HCT116 (cell line): ENCODE results near the gene FABP1. TPM values are rescaled to one million over a fixed set of nuclear protein-coding genes. Genes with fewer than 3 reads are reported as not detected.

ENCODE experiments used
- ATAC-seq: fragments of 200-7000 bp; cut with Tn5 transposase; 2 replicates; pipeline ENCODE4 v1.9.1; 2020; ENCODE audit warnings: mild to moderate bottlenecking, moderate library complexity
- BruUV-seq: library from RNA; stranded (reverse); fragments of 400-500 nt; replicated peaks from 2 replicates; lab custom pipeline; 2021; lab: Mats Ljungman, UMichigan
- CTCF ChIA-PET: fragments of 300-600 bp; sonication (Branson Sonifier 250); formaldehyde crosslinking; loops from one replicate; lab custom pipeline; 2021; ENCODE audit warnings: antibody characterized with exemption; lab: Charles Lee
- POLR2A ChIA-PET: fragments of 300-600, 350-600 bp; sonication (Branson Sonifier 250); formaldehyde crosslinking; loops from one replicate; lab custom pipeline; 2021; ENCODE audit warnings: antibody characterized with exemption; lab: Charles Lee
- RAD21 ChIA-PET, 2 experiments: fragments of 300-600 bp; sonication (Branson Sonifier 250); formaldehyde crosslinking; loops; one replicate each; lab custom pipeline; 2023; ENCODE audit warnings: low total read pairs in 2 of 2; ENCODE audit not compliant: uncharacterized antibody in 2 of 2, unreplicated experiment in 2 of 2, low non-redundant PET in 1 of 2; lab: Charles Lee
- DNase-seq: peaks from one replicate; pipeline ENCODE4 v3.0.0-alpha.2; 2010; ENCODE audit warnings: low read depth, low spot score
- H2AFZ ChIP-seq: fragments of 200-600 bp; shearing (Covaris generic), sonication (generic); 2 replicates; pipeline ENCODE4 v1.6.1; 2017; ENCODE audit warnings: low read depth, mixed run types, mixed read lengths, antibody characterized with exemption, low read length; ENCODE audit not compliant: poor library complexity, severe bottlenecking
- H3K27ac ChIP-seq: 2 replicates; pipeline ENCODE4 v1.5.1; 2012; ENCODE audit warnings: low read depth, low read length
- H3K27me3 ChIP-seq: fragments of 200-600 bp; sonication (generic); 2 replicates; pipeline ENCODE4 v1.6.1; 2016; ENCODE audit warnings: mixed run types, low read length, mixed read lengths; ENCODE audit not compliant: insufficient read depth
- H3K36me3 ChIP-seq, 2 experiments: fragments of 200-500 bp in 1 of 2; fragments of 200-600 bp in 1 of 2; sonication (Bioruptor generic) in 1 of 2; sonication (generic) in 1 of 2; 2 replicates each; pipeline versions ENCODE4 v1.5.1 to v1.6.1; 2014 to 2016; ENCODE audit warnings: low read length in 2 of 2, inconsistent platforms in 1 of 2, mixed read lengths in 1 of 2, mixed run types in 1 of 2; ENCODE audit not compliant: insufficient read depth in 2 of 2, control insufficient read depth in 1 of 2
- H3K4me1 ChIP-seq, 2 experiments: fragments of 200-600 bp in 1 of 2; sonication (generic) in 1 of 2; 2 replicates each; pipeline versions ENCODE4 v1.5.1 to v1.6.1; 2012 to 2017; ENCODE audit warnings: low read length in 2 of 2, inconsistent platforms in 1 of 2, mild to moderate bottlenecking in 1 of 2, mixed read lengths in 1 of 2, mixed run types in 1 of 2, moderate library complexity in 1 of 2; ENCODE audit not compliant: insufficient read depth in 2 of 2, control insufficient read depth in 1 of 2
- H3K4me2 ChIP-seq: fragments of 200-600 bp; sonication (generic); 2 replicates; pipeline ENCODE4 v1.6.1; 2017; ENCODE audit warnings: mixed run types, low read length, mixed read lengths
- H3K4me3 ChIP-seq, 2 experiments: fragments of 200-600 bp in 1 of 2; sonication (generic) in 1 of 2; replicated peaks in 1 of 2; 2 replicates each; pipeline ENCODE4 v1.5.1; 2011 to 2016; ENCODE audit warnings: low read length in 2 of 2, control low read depth in 1 of 2, low read depth in 1 of 2, mild to moderate bottlenecking in 1 of 2, mixed read lengths in 1 of 2, mixed run types in 1 of 2
- H3K79me2 ChIP-seq: fragments of 200-600 bp; sonication (generic); 2 replicates; pipeline ENCODE4 v1.6.1; 2017; ENCODE audit warnings: mild to moderate bottlenecking, mixed run types, low read length, moderate library complexity, mixed read lengths; ENCODE audit not compliant: insufficient read depth
- H3K9ac ChIP-seq: fragments of 200-600 bp; sonication (generic); 2 replicates; pipeline ENCODE4 v1.6.1; 2016; ENCODE audit warnings: low read length, mixed read lengths
- H3K9me2 ChIP-seq: fragments of 200-600 bp; sonication (generic), shearing (Covaris generic); 2 replicates; pipeline ENCODE4 v1.6.1; 2017; ENCODE audit warnings: mixed run types, mild to moderate bottlenecking, moderate library complexity; ENCODE audit not compliant: insufficient read depth
- H3K9me3 ChIP-seq, 2 experiments: fragments of 200-500 bp in 1 of 2; fragments of 200-600 bp in 1 of 2; sonication (Bioruptor generic) in 1 of 2; sonication (generic) in 1 of 2; 2 replicates each; pipeline ENCODE4 v1.6.1; 2014 to 2017; ENCODE audit warnings: low read length in 2 of 2, mixed read lengths in 2 of 2, inconsistent platforms in 1 of 2, low read depth in 1 of 2, mild to moderate bottlenecking in 1 of 2, mixed run types in 1 of 2, moderate library complexity in 1 of 2; ENCODE audit not compliant: control insufficient read depth in 1 of 2, insufficient read depth in 1 of 2
- H4K20me1 ChIP-seq: fragments of 200-600 bp; sonication (generic), shearing (Covaris generic); 2 replicates; pipeline ENCODE4 v1.6.1; 2017; ENCODE audit warnings: mixed run types, mild to moderate bottlenecking, moderate library complexity; ENCODE audit not compliant: insufficient read depth
- EGR1 ChIP-seq: IDR thresholded peaks from 2 replicates; pipeline ENCODE4 v1.6.1; 2012; ENCODE audit warnings: low read depth
- POLR2AphosphoS5 ChIP-seq: IDR thresholded peaks from 2 replicates; pipeline ENCODE4 v1.6.1; 2011; ENCODE audit warnings: mild to moderate bottlenecking, low read depth, low read length, moderate library complexity
- intact Hi-C: fragments of 100-400 bp; cut with micrococcal nuclease; formaldehyde crosslinking; loops from 2 replicates; pipeline ENCODE4 v1.10.0; 2022
- total RNA-seq: library from RNA; stranded (reverse); gene quantifications from one replicate; pipeline ENCODE4 v1.2.1, GENCODE V29; 2021; ENCODE audit not compliant: unreplicated experiment
- TF ChIP-seq, protein P1 (sequence below): IDR thresholded peaks from 2 replicates; pipeline ENCODE4 v1.6.1; 2012; ENCODE audit warnings: low read depth
- TF ChIP-seq, protein P2 (sequence below), 3 experiments: fragments of 200-600 bp in 1 of 3; sonication (generic) in 1 of 3; IDR thresholded peaks in 2 of 3; conservative IDR thresholded peaks in 1 of 3; 2 replicates each; pipeline ENCODE4 v1.5.1; 2012 to 2017; ENCODE audit warnings: low read depth in 2 of 3, low read length in 2 of 3, antibody characterized with exemption in 1 of 3, borderline replicate concordance in 1 of 3, control low read depth in 1 of 3, mild to moderate bottlenecking in 1 of 3, mixed read lengths in 1 of 3, mixed run types in 1 of 3, moderate library complexity in 1 of 3; ENCODE audit not compliant: insufficient read depth in 1 of 3

Gene FABP1
- total RNA-seq, 1 experiment from 2014 or later = 0.61 TPM

DNA sequence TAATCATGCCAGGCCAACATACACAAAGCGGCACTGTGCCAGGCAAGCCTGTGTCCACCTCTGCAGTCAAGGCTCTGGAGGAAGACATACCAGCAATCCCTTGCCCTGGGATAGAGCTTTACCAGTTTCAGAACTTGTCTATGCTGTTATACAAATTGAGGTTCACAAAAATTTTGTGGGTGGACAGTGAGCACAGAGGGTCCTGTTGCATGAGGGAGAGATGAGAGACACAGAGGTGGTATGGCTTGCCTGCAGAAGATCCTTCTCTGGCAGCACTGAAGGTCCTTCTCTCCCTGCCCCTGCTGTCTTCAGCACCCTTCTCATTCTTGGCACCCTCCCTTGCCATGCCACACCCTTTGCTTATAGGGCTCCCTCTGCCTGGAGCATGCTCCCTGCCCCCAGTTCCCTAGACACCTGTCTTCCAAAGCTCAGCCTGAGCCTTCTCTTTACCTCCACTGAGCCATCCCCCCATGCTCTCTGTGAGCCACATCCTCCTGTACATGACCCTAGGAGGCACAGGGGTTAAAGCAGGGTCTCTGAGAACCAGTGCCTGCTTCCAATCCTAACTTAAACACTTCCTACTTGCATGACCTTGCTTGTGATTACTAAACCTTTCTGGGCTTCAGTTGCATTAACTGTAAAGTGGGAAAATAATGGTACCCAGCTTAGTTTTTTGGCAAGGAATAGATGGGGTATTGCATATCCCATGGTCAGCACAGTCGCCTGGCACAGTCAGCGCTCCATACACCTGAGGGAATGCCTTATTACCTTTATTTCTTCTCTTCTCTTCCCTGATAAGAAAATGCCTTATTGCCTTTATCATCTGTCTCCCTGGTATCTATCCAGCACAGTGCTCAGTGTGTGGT, 857 bp downstream of the FABP1 start:
- Histone ChIP-seq H3K4me1 (peaks cover 0 to 4% of the 10 kb centered on the region in 2 experiments; a peak in 1 of 4 replicates), H3K79me2 (no peaks in the 10 kb centered on the region), H3K4me2 (no peak overlapping the region), H3K27ac (no peak overlapping the region), H3K27me3 (peaks cover 12% of the 10 kb centered on the region; the same call in 1 of the 2 replicates), H3K9me3 (no peaks in the 10 kb centered on the region), H3K36me3 (no peaks in the 10 kb centered on the region), H3K9ac (no peak overlapping the region), H3K4me3 (no peak overlapping the region), H3K9me2 (no peaks in the 10 kb centered on the region), H4K20me1 (no peaks in the 10 kb centered on the region), H2AFZ (no peak overlapping the region)
- no peak for DNase-seq
- TF ChIP-seq, protein P1, sequence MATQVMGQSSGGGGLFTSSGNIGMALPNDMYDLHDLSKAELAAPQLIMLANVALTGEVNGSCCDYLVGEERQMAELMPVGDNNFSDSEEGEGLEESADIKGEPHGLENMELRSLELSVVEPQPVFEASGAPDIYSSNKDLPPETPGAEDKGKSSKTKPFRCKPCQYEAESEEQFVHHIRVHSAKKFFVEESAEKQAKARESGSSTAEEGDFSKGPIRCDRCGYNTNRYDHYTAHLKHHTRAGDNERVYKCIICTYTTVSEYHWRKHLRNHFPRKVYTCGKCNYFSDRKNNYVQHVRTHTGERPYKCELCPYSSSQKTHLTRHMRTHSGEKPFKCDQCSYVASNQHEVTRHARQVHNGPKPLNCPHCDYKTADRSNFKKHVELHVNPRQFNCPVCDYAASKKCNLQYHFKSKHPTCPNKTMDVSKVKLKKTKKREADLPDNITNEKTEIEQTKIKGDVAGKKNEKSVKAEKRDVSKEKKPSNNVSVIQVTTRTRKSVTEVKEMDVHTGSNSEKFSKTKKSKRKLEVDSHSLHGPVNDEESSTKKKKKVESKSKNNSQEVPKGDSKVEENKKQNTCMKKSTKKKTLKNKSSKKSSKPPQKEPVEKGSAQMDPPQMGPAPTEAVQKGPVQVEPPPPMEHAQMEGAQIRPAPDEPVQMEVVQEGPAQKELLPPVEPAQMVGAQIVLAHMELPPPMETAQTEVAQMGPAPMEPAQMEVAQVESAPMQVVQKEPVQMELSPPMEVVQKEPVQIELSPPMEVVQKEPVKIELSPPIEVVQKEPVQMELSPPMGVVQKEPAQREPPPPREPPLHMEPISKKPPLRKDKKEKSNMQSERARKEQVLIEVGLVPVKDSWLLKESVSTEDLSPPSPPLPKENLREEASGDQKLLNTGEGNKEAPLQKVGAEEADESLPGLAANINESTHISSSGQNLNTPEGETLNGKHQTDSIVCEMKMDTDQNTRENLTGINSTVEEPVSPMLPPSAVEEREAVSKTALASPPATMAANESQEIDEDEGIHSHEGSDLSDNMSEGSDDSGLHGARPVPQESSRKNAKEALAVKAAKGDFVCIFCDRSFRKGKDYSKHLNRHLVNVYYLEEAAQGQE = no peak
- TF ChIP-seq EGR1 (no peak), POLR2AphosphoS5 (no peak)
- TF ChIP-seq, protein P2, sequence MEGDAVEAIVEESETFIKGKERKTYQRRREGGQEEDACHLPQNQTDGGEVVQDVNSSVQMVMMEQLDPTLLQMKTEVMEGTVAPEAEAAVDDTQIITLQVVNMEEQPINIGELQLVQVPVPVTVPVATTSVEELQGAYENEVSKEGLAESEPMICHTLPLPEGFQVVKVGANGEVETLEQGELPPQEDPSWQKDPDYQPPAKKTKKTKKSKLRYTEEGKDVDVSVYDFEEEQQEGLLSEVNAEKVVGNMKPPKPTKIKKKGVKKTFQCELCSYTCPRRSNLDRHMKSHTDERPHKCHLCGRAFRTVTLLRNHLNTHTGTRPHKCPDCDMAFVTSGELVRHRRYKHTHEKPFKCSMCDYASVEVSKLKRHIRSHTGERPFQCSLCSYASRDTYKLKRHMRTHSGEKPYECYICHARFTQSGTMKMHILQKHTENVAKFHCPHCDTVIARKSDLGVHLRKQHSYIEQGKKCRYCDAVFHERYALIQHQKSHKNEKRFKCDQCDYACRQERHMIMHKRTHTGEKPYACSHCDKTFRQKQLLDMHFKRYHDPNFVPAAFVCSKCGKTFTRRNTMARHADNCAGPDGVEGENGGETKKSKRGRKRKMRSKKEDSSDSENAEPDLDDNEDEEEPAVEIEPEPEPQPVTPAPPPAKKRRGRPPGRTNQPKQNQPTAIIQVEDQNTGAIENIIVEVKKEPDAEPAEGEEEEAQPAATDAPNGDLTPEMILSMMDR (IDR thresholded peaks at IDR 0.05 in 2 of 3, conservative IDR thresholded peaks at IDR 0.05 in 1 of 3; ENCODE audit: borderline replicate concordance in 1 of 3, insufficient read depth in 1 of 3, low read depth in 2 of 3, low read length in 2 of 3) = no peak
- ChIA-PET RAD21 (no interaction called here), CTCF (no interaction called here), POLR2A (no interaction called here)
- intact Hi-C loops = no loop called here
- no peak for ATAC-seq
- BruUV-seq = no TSS peak
